ENCODE results near the gene HNRNPLL.
"Not testable (repeated sequence)": the region's sequence is repeated elsewhere in the genome, so short reads cannot be mapped to it uniquely, and the experiment has no call there.

HNRNPLL gene

DNA sequence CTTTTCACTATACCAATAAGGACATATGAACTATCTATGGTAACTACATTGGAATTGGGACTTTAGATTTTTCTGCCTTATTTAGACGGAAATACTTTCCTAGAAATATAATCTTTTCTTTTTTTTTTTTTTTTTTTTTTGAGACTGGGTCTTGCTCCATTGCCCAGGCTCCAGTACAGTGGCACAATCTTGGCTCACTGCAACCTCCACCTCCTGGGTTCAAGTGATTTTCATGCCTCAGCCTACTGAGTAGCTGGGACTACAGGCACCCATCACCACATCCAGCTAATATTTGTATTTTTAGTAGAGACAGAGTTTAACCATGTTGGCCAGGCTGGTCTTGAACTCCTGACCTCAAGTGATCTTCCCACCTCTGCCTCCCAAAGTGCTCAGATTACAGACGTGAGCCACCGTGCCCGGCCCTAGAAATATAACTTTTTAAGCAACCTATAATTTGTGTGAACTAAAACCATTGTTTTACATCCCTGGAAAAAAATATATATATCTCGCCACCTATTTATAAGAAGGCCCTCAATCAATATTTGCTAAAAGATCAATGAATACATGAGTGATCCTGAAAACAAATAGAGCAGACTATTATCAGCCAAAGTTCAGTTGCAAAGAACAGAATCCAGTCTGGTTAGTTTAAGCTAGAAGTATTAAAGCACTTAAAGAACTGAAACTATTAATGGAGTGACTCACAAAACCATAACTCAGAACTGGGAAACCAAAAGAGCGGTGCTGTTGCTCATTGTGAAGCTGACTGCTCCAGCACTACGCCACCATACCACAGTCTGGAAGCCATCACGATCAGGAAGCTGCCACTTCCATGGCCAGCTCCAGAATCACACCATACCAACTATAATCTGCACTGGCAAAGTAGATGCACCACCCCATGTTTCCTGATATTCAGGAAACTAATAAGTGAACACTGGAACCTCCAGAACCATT lies 8.4 kb upstream of the HNRNPLL start:
- peak; percentile 39 for DNase-seq (ENCODE audit: low spot score)
- in situ Hi-C loops (cut with MboI; ENCODE audit: low pct_unique_long_range_greater_than_20kb, low sequenced_read_pairs, unreplicated experiment) = no loop called here
- TF ChIP-seq, protein P1, sequence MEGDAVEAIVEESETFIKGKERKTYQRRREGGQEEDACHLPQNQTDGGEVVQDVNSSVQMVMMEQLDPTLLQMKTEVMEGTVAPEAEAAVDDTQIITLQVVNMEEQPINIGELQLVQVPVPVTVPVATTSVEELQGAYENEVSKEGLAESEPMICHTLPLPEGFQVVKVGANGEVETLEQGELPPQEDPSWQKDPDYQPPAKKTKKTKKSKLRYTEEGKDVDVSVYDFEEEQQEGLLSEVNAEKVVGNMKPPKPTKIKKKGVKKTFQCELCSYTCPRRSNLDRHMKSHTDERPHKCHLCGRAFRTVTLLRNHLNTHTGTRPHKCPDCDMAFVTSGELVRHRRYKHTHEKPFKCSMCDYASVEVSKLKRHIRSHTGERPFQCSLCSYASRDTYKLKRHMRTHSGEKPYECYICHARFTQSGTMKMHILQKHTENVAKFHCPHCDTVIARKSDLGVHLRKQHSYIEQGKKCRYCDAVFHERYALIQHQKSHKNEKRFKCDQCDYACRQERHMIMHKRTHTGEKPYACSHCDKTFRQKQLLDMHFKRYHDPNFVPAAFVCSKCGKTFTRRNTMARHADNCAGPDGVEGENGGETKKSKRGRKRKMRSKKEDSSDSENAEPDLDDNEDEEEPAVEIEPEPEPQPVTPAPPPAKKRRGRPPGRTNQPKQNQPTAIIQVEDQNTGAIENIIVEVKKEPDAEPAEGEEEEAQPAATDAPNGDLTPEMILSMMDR (IDR thresholded peaks at IDR 0.05; ENCODE audit: extremely low read depth, insufficient read depth, missing control alignments) = no peak

DNA sequence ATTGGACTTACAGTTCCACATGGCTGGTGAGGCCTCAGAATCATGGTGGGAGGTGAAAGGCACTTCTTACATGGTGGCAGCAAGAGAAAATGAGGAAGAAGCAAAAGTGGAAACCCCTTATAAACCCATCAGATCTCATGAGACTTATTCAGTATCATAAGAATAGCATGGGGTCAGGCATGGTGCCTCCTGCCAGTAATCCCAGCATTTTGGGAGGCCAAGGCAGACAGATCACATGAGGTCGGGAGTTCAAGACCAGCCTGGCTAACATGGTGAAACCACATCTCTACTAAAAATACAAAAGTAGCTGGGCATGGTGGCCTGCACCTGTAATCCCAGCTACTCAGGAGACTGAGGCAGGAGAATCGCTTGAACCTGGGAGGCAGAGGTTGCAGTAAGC lies 6.5 kb upstream of the HNRNPLL start:
- DNase-seq (ENCODE audit: low spot score); in situ Hi-C loops (cut with MboI; ENCODE audit: low pct_unique_long_range_greater_than_20kb, low sequenced_read_pairs, unreplicated experiment): not testable (repeated sequence)

DNA sequence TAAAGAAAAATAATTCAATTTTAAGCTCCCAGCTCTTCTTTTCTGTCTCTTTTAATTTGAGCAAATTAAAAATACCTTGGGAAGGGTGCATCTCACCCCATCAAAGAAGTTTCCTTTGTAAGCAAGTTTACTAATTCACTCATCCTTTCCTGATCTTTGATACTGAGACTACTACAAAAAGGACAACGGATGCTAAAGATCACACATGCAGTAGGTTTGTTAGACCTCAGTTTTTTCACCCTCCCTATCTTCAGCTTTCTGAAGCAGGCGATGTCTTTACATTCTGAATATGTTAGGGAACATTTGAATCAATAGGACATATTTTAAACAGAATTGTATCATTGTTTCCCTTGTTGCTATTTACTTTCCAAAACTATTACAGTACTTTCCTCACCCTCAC lies 6.0 kb upstream of the HNRNPLL start:
- in situ Hi-C loops (cut with MboI; ENCODE audit: low pct_unique_long_range_greater_than_20kb, low sequenced_read_pairs, unreplicated experiment) = no loop called here
- DNase-seq (ENCODE audit: low spot score) = no peak
- TF ChIP-seq, protein P1 (IDR thresholded peaks at IDR 0.05; ENCODE audit: extremely low read depth, insufficient read depth, missing control alignments) = no peak

DNA sequence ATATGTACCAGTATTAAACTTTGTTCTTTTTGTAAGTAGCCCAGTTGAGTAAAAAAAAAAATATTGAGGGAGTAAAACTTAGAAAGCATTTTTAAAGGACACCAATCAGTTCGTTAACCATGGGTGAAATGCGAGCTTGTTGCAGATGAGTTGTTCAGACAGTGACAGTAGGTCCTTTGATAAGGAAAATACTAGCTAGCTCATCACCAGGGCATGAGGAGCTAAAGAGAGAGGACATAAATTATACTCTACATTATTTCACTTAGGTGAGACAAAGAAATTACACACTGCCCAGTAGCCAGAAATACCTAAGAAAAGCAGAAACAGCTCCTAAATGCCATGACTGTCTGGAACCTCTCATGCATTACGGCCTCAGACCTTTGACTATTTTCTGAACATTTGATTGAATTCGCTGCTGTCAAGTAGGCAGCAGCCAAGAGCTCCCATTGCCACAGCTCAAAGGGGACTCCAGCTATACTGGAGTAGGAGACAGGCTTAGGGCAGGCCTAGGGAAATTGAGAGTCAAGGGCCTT lies 2.6 kb upstream of the HNRNPLL start:
- TF ChIP-seq, protein P1 (IDR thresholded peaks at IDR 0.05; ENCODE audit: extremely low read depth, insufficient read depth, missing control alignments) = no peak
- in situ Hi-C loops (cut with MboI; ENCODE audit: low pct_unique_long_range_greater_than_20kb, low sequenced_read_pairs, unreplicated experiment) = no loop called here
- DNase-seq (ENCODE audit: low spot score) = no peak

DNA sequence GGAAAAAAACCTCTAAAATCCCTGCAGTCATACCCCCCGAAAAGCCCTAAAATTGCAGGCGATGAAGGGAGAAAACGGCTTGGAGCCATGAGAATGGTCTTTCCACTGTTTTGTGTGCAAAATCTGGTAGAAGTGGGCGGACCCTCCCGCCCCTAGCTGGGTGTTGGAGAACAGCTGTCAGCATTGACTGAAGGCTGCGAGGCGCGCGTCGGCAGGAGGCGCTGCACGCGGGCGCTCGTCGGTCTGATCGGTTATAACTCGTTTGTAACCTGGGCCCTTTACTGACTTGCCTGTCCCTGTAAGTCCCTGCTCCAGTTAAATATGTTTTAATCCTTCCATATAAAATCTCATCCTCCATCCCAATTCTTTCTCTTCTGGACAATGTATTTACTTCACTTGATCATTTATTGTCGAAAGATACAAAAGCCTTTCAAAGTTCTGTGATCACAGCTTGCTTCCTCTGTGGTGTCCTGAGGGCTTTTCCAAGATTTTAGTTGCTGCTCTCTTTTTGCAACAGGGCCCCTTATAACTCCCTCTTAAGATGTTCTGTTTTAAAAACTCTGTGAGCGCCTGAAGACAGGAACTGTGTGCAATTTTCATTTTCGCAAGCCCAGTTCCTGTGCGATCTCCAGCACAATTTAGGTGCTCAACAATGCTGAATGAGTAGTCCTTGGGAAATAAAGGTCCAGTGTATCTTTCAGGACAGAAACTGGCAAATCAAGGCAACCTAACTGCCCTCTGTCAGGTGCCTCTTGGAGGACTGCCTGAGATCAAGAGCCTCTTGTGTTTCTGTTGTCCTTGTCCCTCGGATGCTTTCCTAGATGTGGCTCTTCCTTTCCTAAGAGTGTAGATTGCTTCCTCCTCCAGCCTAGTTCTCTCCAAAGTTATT lies 918 bp upstream of the HNRNPLL start:
- DNase-seq (ENCODE audit: low spot score) = peak; percentile 76

DNA sequence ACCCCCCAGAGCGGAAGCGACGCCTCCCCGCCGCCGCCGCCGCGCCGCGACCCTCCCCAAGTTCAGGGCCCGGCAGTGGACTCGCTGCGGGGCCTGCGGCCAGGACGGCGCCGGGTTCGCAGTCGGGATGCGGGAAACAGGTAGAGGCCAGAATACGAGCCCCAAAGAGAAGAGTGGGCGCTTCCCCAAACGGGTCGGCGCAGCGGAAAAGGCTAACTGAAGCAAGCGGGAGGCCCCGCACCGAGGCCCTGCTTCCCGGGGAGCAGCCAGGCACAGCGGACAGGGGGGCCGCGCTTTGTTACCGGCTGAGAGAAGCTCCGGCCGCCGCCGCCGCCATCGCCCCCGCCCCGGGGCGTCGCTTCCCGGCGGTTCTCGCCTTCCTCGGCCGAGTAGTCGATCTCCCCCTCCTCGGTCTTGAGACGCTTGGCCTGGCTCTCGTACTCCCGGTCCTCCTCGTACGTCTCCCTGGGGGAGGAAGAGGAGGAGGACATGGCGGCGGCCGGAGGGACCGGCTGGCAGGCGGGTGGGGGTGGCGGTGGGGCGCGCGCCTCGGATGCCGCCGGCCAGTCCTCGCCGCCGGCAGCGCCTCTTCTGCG lies 494 bp downstream of the HNRNPLL start:
- in situ Hi-C loops (cut with MboI; ENCODE audit: low pct_unique_long_range_greater_than_20kb, low sequenced_read_pairs, unreplicated experiment) = no loop called here

More for the DNA sequence above, 918 bp upstream of the HNRNPLL start:
- TF ChIP-seq, protein P1 (IDR thresholded peaks at IDR 0.05; ENCODE audit: extremely low read depth, insufficient read depth, missing control alignments) = peak; percentile 97
- in situ Hi-C loops (cut with MboI; ENCODE audit: low pct_unique_long_range_greater_than_20kb, low sequenced_read_pairs, unreplicated experiment) = no loop called here

More for the DNA sequence above, 494 bp downstream of the HNRNPLL start:
- DNase-seq (ENCODE audit: low spot score) = peak; percentile 63
- TF ChIP-seq, protein P1 (IDR thresholded peaks at IDR 0.05; ENCODE audit: extremely low read depth, insufficient read depth, missing control alignments) = no peak

Measured in GM13977 (cell line).